ENCODE results near the gene TRPV5. TPM values are rescaled to one million over a fixed set of nuclear protein-coding genes. Genes with fewer than 3 reads are reported as not detected.

Gene TRPV5
- total RNA-seq, 6 experiments from 2014 or later: not detected

DNA sequence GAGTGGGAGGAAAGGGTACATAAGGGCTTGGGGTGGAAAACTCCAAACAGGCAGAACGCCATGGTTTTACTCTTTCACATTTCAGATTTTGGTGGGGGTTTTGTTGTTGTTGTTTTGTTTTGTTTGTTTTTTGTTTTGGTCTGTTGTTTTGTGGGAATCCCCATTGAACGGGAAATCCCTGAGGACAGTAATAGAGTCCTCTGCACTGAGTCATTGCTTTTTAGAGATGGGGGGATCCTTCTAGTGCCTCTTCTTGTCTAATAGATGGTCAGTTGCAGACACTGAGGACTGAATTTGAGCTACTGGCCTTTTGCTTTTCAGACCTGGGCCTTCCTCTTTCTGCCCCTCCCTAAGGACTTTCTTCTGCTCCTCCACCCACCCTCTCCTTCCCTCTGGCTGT lies 20.0 kb downstream of the TRPV5 start:
- Histone ChIP-seq H3K4me3 (no peak overlapping the region), H3K36me3 (no peaks in the 10 kb centered on the region), H3K9me3 (no peaks in the 10 kb centered on the region), H3K4me1 (no peaks in the 10 kb centered on the region), H3K27me3 (no peaks in the 10 kb centered on the region), H3K27ac (no peak overlapping the region)
- whole genome bisulfite sequencing (ENCODE audit: insufficient coverage, low coverage, low lambda C conversion rate, missing lambda C conversion rate): 45% methylated on average over 2 of the region's 2 CpGs
- intact Hi-C loops (cut with DNase I): no loop called here
- peak in 1 of 3 donors; percentile 5 for DNase-seq
- ATAC-seq: no peak
- no peak for TF ChIP-seq POLR2A (IDR thresholded peaks at IDR 0.05)
- TF ChIP-seq, protein P1, sequence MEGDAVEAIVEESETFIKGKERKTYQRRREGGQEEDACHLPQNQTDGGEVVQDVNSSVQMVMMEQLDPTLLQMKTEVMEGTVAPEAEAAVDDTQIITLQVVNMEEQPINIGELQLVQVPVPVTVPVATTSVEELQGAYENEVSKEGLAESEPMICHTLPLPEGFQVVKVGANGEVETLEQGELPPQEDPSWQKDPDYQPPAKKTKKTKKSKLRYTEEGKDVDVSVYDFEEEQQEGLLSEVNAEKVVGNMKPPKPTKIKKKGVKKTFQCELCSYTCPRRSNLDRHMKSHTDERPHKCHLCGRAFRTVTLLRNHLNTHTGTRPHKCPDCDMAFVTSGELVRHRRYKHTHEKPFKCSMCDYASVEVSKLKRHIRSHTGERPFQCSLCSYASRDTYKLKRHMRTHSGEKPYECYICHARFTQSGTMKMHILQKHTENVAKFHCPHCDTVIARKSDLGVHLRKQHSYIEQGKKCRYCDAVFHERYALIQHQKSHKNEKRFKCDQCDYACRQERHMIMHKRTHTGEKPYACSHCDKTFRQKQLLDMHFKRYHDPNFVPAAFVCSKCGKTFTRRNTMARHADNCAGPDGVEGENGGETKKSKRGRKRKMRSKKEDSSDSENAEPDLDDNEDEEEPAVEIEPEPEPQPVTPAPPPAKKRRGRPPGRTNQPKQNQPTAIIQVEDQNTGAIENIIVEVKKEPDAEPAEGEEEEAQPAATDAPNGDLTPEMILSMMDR (IDR thresholded peaks at IDR 0.05): no peak

DNA sequence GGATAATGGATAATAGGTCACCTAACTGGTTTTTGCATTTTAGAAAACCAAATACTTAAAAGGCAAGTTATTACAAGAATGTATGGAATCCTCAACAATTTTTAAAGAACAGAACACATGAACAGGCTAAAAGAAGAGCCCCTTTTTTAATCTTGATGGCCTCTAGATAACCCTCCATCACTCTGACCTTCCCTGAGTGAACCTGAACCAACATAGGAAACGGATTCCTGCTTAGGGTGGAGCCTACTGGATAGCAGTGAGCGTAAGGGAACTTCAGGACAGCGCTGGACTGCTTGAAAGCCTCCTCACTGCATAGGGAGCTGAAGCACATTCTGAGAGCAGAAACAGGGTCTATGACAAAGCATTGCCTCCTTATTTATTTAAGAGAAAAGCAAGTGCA lies 20.5 kb downstream of the TRPV5 start:
- 50% methylated on average over 2 of the region's 3 CpGs for WGBS (ENCODE audit: insufficient coverage, low coverage, low lambda C conversion rate, missing lambda C conversion rate)

DNA sequence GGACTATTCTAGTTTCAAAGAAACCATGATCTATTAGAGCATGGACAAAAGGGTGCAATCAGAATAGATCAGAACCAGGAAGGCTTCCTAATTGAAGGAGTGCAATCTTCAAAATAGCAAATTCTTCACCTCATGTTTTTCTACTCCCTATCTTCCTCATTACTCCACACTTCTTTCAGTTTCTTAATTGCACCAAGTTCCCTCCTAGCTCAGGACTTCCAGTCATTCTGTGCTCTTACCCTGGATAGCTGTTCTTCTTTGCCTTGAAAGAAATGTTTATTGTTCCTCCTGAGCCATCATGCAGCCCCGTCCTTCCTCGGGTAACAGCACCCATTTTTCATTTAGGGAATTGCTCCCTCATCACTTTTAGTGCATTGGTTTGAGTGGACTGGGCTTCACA lies 23.1 kb downstream of the TRPV5 start:
- no peaks in the 10 kb centered on the region for H3K9me3 ChIP-seq
- peak in 2 of 4 donors; percentile 10 to 39 for ATAC-seq
- 52% methylated on average over 2 of the region's 2 CpGs for WGBS (ENCODE audit: insufficient coverage, low coverage, low lambda C conversion rate, missing lambda C conversion rate)
- no peaks in the 10 kb centered on the region for H3K4me1 ChIP-seq
- no peaks in the 10 kb centered on the region for H3K27me3 ChIP-seq
- DNase-seq: peak in 1 of 3 donors; percentile 10
- TF ChIP-seq, protein P1 (IDR thresholded peaks at IDR 0.05): no peak
- no peak for TF ChIP-seq POLR2A (IDR thresholded peaks at IDR 0.05)
- no peak overlapping the region for H3K4me3 ChIP-seq
- H3K27ac ChIP-seq: no peak overlapping the region
- intact Hi-C loops (cut with DNase I): no loop called here
- no peaks in the 10 kb centered on the region for H3K36me3 ChIP-seq

More for the DNA sequence above, 20.5 kb downstream of the TRPV5 start:
- TF ChIP-seq, protein P1 (IDR thresholded peaks at IDR 0.05): no peak
- TF ChIP-seq POLR2A (IDR thresholded peaks at IDR 0.05): no peak
- no peak overlapping the region for H3K27ac ChIP-seq
- ATAC-seq (no peak), DNase-seq (peak in 1 of 3 donors; percentile 5)
- no peaks in the 10 kb centered on the region for H3K9me3 ChIP-seq
- no peak overlapping the region for H3K4me3 ChIP-seq
- H3K27me3 ChIP-seq: no peaks in the 10 kb centered on the region
- no peaks in the 10 kb centered on the region for H3K36me3 ChIP-seq
- intact Hi-C loops (cut with DNase I): no loop called here
- no peaks in the 10 kb centered on the region for H3K4me1 ChIP-seq

DNA sequence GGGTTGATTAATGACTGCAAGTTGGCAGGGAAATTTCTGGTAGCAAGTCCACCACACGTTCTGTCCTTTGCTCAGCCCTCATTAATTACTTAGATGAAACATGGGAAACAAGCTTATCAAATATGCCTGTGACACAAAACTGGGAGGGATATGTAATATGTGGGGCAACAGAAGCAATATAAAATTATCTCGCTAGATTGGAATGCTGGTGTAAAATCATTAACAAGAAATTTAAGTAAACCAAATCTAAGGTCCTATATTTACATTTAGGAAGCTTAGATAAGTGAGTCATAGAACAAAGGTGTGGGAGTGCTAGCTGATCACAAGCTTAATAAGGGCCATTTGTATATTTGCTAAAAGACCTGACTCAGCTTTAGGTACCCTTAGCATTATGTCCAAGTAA lies 23.5 kb downstream of the TRPV5 start:
- TF ChIP-seq, protein P1 (IDR thresholded peaks at IDR 0.05): no peak
- TF ChIP-seq POLR2A (IDR thresholded peaks at IDR 0.05): no peak
- H3K4me3 ChIP-seq: no peak overlapping the region
- intact Hi-C loops (cut with DNase I): no loop called here
- 31% methylated on average over 2 of the region's 2 CpGs for WGBS (ENCODE audit: insufficient coverage, low coverage, low lambda C conversion rate, missing lambda C conversion rate)
- no peaks in the 10 kb centered on the region for H3K4me1 ChIP-seq
- no peaks in the 10 kb centered on the region for H3K9me3 ChIP-seq
- DNase-seq (no peak), ATAC-seq (peak in 1 of 4 donors; percentile 51)
- no peak overlapping the region for H3K27ac ChIP-seq
- H3K27me3 ChIP-seq: no peaks in the 10 kb centered on the region
- no peaks in the 10 kb centered on the region for H3K36me3 ChIP-seq
